Type B pancreatic cell (in vitro differentiated cells): Measurements from ENCODE around the gene EFCAB11. TPM values are rescaled to one million over a fixed set of nuclear protein-coding genes. Genes with fewer than 3 reads are reported as not detected.

Source experiments
- DNase-seq: peaks from one replicate; pipeline ENCODE4 v3.0.0; 2021; ENCODE audit warnings: mixed read lengths; ENCODE audit not compliant: unreplicated experiment; ENCODE audit errors: extremely low spot score
- H3K27ac Mint-ChIP-seq: 2 replicates; pipeline ENCODE4 v1.8.0; 2021; ENCODE audit warnings: mild to moderate bottlenecking, mixed read lengths
- H3K27me3 Mint-ChIP-seq: 2 replicates; pipeline ENCODE4 v1.8.0; 2021; ENCODE audit warnings: mixed read lengths
- H3K36me3 Mint-ChIP-seq: 2 replicates; pipeline ENCODE4 v1.8.0; 2021; ENCODE audit warnings: mixed read lengths
- H3K4me1 Mint-ChIP-seq: one replicate; pipeline ENCODE4 v1.8.0; 2021; ENCODE audit warnings: mixed read lengths; ENCODE audit not compliant: unreplicated experiment
- H3K4me3 Mint-ChIP-seq: 2 replicates; pipeline ENCODE4 v1.8.0; 2021; ENCODE audit warnings: mild to moderate bottlenecking, mixed read lengths
- H3K9me3 Mint-ChIP-seq: 2 replicates; pipeline ENCODE4 v1.8.0; 2021; ENCODE audit warnings: mixed read lengths
- total RNA-seq: library from RNA; stranded (reverse); gene quantifications from 2 replicates; pipeline ENCODE4 v1.2.1, GENCODE V29; 2021; ENCODE audit warnings: low replicate concordance
- TF ChIP-seq, protein P1 (sequence below): fragments of 200-600 bp; sonication (generic); conservative IDR thresholded peaks from 2 replicates; pipeline ENCODE4 v1.5.0; 2021; ENCODE audit warnings: antibody characterized with exemption, mild to moderate bottlenecking

The EFCAB11 gene
- total RNA-seq, 1 donor from 2014 or later: 16.0 TPM

DNA sequence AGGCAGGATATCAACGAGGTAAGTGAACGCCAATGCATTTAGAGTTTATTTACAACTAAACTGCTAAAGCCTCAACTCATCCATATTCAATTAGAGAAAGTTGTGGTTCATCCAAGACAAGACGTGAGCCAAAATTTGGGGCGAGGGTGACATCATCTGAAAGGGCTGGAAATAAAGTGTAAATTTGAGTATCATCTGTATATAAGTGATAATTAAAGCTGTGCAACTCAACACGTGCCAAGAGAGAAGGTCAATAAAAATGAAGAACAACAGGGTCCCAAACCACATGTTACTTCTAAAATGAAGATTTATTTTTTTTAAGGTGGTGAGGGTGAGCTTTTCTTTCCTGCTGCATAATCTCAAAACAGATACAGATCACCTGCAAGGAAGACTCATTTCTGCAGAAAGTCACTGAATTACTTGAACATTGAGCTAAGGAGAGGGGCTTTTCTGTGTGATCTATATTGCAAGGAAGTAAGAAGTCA, 203.6 kb downstream of the EFCAB11 start:
- DNase-seq: no peak
- no peak overlapping the region for H3K4me3 Mint-ChIP-seq

DNA sequence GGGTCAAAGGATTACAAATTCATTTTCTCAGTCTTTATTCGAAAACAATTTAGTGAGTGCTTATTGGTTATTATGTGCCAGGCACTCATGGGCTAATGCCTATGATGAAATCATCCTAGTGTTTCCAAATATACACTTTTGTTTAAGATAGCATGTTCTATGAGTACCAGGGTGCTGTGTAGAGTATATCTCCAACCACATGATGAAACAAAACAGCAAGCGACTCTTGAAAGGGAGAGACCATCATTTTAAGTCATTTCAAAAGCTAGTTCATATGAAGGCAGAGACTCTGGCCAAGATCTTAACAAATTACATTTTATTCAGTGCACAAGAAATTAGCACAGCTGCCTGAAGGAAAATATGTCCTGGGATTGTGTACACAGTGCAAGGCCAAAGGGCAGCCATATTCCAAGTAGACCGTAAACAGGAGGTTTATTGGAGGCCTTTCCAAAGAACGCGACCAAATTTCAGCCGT, 204.2 kb downstream of the EFCAB11 start:
- TF ChIP-seq, protein P1, sequence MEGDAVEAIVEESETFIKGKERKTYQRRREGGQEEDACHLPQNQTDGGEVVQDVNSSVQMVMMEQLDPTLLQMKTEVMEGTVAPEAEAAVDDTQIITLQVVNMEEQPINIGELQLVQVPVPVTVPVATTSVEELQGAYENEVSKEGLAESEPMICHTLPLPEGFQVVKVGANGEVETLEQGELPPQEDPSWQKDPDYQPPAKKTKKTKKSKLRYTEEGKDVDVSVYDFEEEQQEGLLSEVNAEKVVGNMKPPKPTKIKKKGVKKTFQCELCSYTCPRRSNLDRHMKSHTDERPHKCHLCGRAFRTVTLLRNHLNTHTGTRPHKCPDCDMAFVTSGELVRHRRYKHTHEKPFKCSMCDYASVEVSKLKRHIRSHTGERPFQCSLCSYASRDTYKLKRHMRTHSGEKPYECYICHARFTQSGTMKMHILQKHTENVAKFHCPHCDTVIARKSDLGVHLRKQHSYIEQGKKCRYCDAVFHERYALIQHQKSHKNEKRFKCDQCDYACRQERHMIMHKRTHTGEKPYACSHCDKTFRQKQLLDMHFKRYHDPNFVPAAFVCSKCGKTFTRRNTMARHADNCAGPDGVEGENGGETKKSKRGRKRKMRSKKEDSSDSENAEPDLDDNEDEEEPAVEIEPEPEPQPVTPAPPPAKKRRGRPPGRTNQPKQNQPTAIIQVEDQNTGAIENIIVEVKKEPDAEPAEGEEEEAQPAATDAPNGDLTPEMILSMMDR: no peak
- H3K4me3 Mint-ChIP-seq: no peak overlapping the region
- H3K27ac Mint-ChIP-seq: no peak overlapping the region
- H3K9me3 Mint-ChIP-seq: peaks cover 18% of the 10 kb centered on the region
- H3K36me3 Mint-ChIP-seq: no peaks in the 10 kb centered on the region
- H3K27me3 Mint-ChIP-seq: no peaks in the 10 kb centered on the region
- no peaks in the 10 kb centered on the region for H3K4me1 Mint-ChIP-seq
- no peak for DNase-seq

More for the DNA sequence above, 203.6 kb downstream of the EFCAB11 start:
- Mint-ChIP-seq H3K4me1 (no peaks in the 10 kb centered on the region), H3K9me3 (peaks cover 18% of the 10 kb centered on the region), H3K36me3 (no peaks in the 10 kb centered on the region), H3K27me3 (no peaks in the 10 kb centered on the region), H3K27ac (no peak overlapping the region)
- TF ChIP-seq, protein P1: no peak

- H3K4me3 Mint-ChIP-seq: no peak overlapping the region
- TF ChIP-seq, protein P1: no peak
- peaks cover 16% of the 10 kb centered on the region for H3K9me3 Mint-ChIP-seq
- no peaks in the 10 kb centered on the region for H3K27me3 Mint-ChIP-seq
- no peaks in the 10 kb centered on the region for H3K36me3 Mint-ChIP-seq
- H3K4me1 Mint-ChIP-seq: no peaks in the 10 kb centered on the region
- H3K27ac Mint-ChIP-seq: no peak overlapping the region
- no peak for DNase-seq
Observed at GRCh38 chr14:89748004-89748403, 206.5 kb downstream of the EFCAB11 start.

DNA sequence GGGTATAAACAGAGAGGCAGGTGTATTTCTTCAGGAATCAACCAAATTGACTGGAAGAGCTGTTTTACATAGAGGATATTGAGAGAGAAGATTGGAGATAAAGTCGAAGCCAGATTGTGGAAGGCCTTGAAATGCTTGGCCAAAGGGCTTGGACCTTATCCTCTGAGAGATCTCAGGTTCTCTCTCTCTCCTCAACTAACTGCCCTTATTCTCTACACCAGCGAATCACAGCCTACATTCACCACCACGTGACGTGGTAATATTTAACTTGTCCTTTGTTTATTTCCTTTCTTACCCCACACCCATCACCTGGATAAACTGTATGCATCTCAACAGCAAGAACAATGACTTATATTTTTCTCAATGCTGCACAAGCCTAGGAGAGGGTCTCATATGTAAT, 207.4 kb downstream of the EFCAB11 start:
- TF ChIP-seq, protein P1: no peak
- Mint-ChIP-seq H3K4me1 (no peaks in the 10 kb centered on the region), H3K36me3 (no peaks in the 10 kb centered on the region), H3K4me3 (no peak overlapping the region), H3K9me3 (peaks cover 15% of the 10 kb centered on the region), H3K27ac (no peak overlapping the region), H3K27me3 (no peaks in the 10 kb centered on the region)
- DNase-seq: no peak

DNA sequence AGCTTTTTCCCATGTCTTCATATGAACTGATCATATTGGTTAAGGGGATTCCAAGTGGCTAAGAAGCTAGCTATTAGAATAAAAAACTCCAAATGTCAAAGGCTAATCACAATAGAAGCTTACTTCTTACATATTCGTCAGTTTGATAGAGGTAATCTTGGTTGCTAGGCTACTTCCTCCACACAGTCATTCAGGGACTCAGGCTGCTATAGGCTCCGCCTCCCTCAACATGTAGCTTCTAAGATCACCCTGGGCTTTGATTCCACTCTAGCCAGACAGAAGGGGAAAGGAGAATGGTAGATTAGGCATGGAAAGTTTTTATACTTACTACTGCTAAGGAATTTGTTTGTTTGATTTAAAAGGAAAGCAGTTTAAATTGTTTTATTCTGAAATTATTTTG, 207.9 kb downstream of the EFCAB11 start:
- Mint-ChIP-seq H3K9me3 (peaks cover 17% of the 10 kb centered on the region), H3K27me3 (no peaks in the 10 kb centered on the region), H3K36me3 (no peaks in the 10 kb centered on the region), H3K27ac (no peak overlapping the region), H3K4me1 (no peaks in the 10 kb centered on the region), H3K4me3 (no peak overlapping the region)
- TF ChIP-seq, protein P1: no peak
- no peak for DNase-seq

- TF ChIP-seq, protein P1: no peak
- Mint-ChIP-seq H3K4me3 (no peak overlapping the region), H3K27me3 (no peaks in the 10 kb centered on the region), H3K4me1 (no peaks in the 10 kb centered on the region), H3K36me3 (no peaks in the 10 kb centered on the region), H3K27ac (no peak overlapping the region), H3K9me3 (peaks cover 17% of the 10 kb centered on the region)
- DNase-seq: no peak
Observed at GRCh38 chr14:89746135-89746534, 208.4 kb downstream of the EFCAB11 start.
